ENCODE results near the gene ADRA2B. TPM values are rescaled to one million over a fixed set of nuclear protein-coding genes. Genes with fewer than 3 reads are reported as not detected.

Gene ADRA2B
- total RNA-seq, 1 experiment from 2014 or later = 0.47 TPM

DNA sequence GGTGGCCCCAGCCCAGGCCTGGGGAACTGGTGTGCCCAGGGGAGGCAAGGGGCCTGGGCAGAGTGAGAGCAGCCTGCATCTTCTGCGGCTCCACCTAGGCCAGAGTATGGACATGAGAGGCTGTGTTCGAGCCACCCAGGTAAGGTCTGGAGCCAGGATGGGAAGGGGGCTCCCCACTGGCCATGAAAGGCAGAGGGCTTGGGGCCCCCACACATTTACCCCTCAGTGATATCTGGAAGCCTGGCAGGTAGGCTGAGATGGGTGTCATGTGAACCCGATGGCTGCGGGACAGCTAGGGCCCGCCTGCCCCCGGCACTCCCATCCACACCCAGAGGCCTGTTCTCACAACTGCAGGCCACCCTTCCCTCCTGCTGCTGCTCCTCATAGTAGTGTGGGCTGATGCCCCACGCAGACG, 13.2 kb downstream of the ADRA2B start:
- H3K79me2 ChIP-seq (ENCODE audit: insufficient read depth, low read length) = no peaks in the 10 kb centered on the region
- no peak overlapping the region for H3K4me3 ChIP-seq (replicated peaks in 1 of 2; ENCODE audit: low read depth in 1 of 2, low read length in 2 of 2)
- RAD21 ChIA-PET (ENCODE audit: low non-redundant PET in 1 of 2, low total read pairs in 2 of 2, uncharacterized antibody in 2 of 2, unreplicated experiment in 2 of 2) = no interaction called here
- H3K9me3 ChIP-seq (ENCODE audit: control insufficient read depth in 1 of 2, insufficient read depth in 1 of 2, low read depth in 1 of 2, low read length in 2 of 2) = peaks cover 11 to 14% of the 10 kb centered on the region in 2 experiments; a peak in 2 of 4 replicates
- intact Hi-C loops (cut with micrococcal nuclease) = no loop called here
- no peak for TF ChIP-seq POLR2AphosphoS5 (IDR thresholded peaks at IDR 0.05; ENCODE audit: low read depth, low read length)
- TF ChIP-seq, protein P1, sequence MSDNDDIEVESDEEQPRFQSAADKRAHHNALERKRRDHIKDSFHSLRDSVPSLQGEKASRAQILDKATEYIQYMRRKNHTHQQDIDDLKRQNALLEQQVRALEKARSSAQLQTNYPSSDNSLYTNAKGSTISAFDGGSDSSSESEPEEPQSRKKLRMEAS (IDR thresholded peaks at IDR 0.05) = no peak
- TF ChIP-seq ATF3 (IDR thresholded peaks at IDR 0.05) = no peak
- TF ChIP-seq, protein P2, sequence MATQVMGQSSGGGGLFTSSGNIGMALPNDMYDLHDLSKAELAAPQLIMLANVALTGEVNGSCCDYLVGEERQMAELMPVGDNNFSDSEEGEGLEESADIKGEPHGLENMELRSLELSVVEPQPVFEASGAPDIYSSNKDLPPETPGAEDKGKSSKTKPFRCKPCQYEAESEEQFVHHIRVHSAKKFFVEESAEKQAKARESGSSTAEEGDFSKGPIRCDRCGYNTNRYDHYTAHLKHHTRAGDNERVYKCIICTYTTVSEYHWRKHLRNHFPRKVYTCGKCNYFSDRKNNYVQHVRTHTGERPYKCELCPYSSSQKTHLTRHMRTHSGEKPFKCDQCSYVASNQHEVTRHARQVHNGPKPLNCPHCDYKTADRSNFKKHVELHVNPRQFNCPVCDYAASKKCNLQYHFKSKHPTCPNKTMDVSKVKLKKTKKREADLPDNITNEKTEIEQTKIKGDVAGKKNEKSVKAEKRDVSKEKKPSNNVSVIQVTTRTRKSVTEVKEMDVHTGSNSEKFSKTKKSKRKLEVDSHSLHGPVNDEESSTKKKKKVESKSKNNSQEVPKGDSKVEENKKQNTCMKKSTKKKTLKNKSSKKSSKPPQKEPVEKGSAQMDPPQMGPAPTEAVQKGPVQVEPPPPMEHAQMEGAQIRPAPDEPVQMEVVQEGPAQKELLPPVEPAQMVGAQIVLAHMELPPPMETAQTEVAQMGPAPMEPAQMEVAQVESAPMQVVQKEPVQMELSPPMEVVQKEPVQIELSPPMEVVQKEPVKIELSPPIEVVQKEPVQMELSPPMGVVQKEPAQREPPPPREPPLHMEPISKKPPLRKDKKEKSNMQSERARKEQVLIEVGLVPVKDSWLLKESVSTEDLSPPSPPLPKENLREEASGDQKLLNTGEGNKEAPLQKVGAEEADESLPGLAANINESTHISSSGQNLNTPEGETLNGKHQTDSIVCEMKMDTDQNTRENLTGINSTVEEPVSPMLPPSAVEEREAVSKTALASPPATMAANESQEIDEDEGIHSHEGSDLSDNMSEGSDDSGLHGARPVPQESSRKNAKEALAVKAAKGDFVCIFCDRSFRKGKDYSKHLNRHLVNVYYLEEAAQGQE (IDR thresholded peaks at IDR 0.05; ENCODE audit: low read depth) = no peak
- TF ChIP-seq FOSL1 (IDR thresholded peaks at IDR 0.05; ENCODE audit: low read depth) = no peak
- TF ChIP-seq YY1 (IDR thresholded peaks at IDR 0.05; ENCODE audit: extremely low read depth, insufficient replicate concordance, low read depth, low read length) = no peak
- TF ChIP-seq CTCF (IDR thresholded peaks at IDR 0.05 in 2 of 3, conservative IDR thresholded peaks at IDR 0.05 in 1 of 3; ENCODE audit: borderline replicate concordance in 1 of 3, insufficient read depth in 1 of 3, low read depth in 2 of 3, low read length in 2 of 3) = no peak
- no peak for TF ChIP-seq JUND (IDR thresholded peaks at IDR 0.05)
- TF ChIP-seq ELF1 (IDR thresholded peaks at IDR 0.05; ENCODE audit: borderline replicate concordance, low read depth) = no peak
- TF ChIP-seq, protein P3, sequence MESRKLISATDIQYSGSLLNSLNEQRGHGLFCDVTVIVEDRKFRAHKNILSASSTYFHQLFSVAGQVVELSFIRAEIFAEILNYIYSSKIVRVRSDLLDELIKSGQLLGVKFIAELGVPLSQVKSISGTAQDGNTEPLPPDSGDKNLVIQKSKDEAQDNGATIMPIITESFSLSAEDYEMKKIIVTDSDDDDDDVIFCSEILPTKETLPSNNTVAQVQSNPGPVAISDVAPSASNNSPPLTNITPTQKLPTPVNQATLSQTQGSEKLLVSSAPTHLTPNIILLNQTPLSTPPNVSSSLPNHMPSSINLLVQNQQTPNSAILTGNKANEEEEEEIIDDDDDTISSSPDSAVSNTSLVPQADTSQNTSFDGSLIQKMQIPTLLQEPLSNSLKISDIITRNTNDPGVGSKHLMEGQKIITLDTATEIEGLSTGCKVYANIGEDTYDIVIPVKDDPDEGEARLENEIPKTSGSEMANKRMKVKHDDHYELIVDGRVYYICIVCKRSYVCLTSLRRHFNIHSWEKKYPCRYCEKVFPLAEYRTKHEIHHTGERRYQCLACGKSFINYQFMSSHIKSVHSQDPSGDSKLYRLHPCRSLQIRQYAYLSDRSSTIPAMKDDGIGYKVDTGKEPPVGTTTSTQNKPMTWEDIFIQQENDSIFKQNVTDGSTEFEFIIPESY (IDR thresholded peaks at IDR 0.05; ENCODE audit: extremely low read depth, insufficient replicate concordance, low read length) = no peak
- H3K4me1 ChIP-seq (ENCODE audit: control insufficient read depth in 1 of 2, insufficient read depth in 2 of 2, low read length in 2 of 2) = no peaks in the 10 kb centered on the region
- H4K20me1 ChIP-seq (ENCODE audit: insufficient read depth) = no peaks in the 10 kb centered on the region
- no peaks in the 10 kb centered on the region for H3K27me3 ChIP-seq (ENCODE audit: insufficient read depth, low read length)
- H3K9ac ChIP-seq (ENCODE audit: low read length) = no peak overlapping the region
- ATAC-seq (peak; percentile 34; the same call in 1 of the 2 replicates), DNase-seq (ENCODE audit: low read depth, low spot score) (no peak)
- CTCF ChIA-PET = interaction anchor here (0.7 kb wide), 1 partner anchor 111 kb away, joined by 3 read pairs; no protein-coding TSS in a partner anchor
- H2AFZ ChIP-seq (ENCODE audit: low read depth, low read length, poor library complexity, severe bottlenecking) = no peak overlapping the region
- no peak overlapping the region for H3K27ac ChIP-seq (ENCODE audit: low read depth, low read length)
- POLR2A ChIA-PET = no interaction called here
- no peak overlapping the region for H3K4me2 ChIP-seq (ENCODE audit: low read length)
- no peaks in the 10 kb centered on the region for H3K36me3 ChIP-seq (ENCODE audit: control insufficient read depth in 1 of 2, insufficient read depth in 2 of 2, low read length in 2 of 2)
- H3K9me2 ChIP-seq (ENCODE audit: insufficient read depth) = no peaks in the 10 kb centered on the region
- BruUV-seq (replicated peaks) = no TSS peak

All from HCT116 (cell line).